GM19351 (cell line): ENCODE measurements around the gene TMEM132C.
"Not testable (repeated sequence)": the region's sequence is repeated elsewhere in the genome, so short reads cannot be mapped to it uniquely, and the experiment has no call there.

ENCODE experiments used
- ATAC-seq: cut with Tn5 transposase; IDR thresholded peaks from one replicate; pipeline ENCODE4 v1.9.1; 2021; ENCODE audit warnings: mild to moderate bottlenecking, moderate library complexity; ENCODE audit not compliant: unreplicated experiment

TMEM132C gene

GRCh38 chr12:128603573-128604115 lies 336.7 kb downstream of the TMEM132C start:
- ATAC-seq: no peak

GRCh38 chr12:128604219-128604618 lies 337.2 kb downstream of the TMEM132C start:
- not testable (repeated sequence) for ATAC-seq

- ATAC-seq: no peak
Measured at GRCh38 chr12:128606051-128606450, 339.1 kb downstream of the TMEM132C start.

- no peak for ATAC-seq
Measured at GRCh38 chr12:128606538-128606937, 339.6 kb downstream of the TMEM132C start.

GRCh38 chr12:128606970-128607369 lies 340.0 kb downstream of the TMEM132C start:
- no peak for ATAC-seq

- ATAC-seq: no peak
Measured at GRCh38 chr12:128607641-128608040, 340.7 kb downstream of the TMEM132C start.

DNA sequence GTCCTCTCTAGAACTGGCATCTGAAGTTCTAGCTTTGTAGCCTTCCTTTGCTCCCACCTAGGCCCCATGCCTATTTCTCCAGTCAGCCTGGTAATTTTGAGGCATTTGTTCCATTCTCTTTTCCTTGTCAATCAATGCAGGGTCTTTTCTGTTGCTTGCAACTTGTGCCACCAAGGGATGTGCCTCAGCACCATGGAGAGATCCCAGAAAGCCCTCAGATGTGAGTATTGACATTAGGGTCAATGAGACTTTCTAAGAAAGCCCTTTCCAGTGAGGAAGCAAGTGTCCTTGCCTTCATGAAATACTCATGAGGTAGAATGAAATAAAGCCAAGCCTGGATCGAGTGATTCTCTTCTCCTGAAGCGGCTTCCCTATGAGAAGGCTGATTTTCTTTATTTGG lies 342.9 kb downstream of the TMEM132C start:
- ATAC-seq: no peak

DNA sequence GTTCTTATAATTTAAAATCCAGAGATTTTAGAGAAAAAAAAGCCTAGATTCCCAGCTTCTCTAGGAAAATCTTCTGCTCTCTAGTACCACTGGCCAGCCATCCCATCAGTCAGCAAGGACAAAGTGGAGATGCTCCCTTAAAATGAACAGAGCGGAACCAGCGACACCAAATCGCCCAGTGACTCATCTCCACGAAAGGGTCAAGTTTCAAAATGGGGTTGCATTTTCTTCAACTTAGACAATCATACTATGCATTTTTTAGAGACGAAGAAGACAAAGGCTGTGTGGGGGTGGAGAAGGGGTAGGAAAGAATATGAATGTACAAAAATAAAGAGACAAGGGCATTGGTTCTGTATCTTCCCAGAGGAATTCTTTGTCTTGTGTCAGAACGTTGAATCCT lies 344.8 kb downstream of the TMEM132C start:
- no peak for ATAC-seq

DNA sequence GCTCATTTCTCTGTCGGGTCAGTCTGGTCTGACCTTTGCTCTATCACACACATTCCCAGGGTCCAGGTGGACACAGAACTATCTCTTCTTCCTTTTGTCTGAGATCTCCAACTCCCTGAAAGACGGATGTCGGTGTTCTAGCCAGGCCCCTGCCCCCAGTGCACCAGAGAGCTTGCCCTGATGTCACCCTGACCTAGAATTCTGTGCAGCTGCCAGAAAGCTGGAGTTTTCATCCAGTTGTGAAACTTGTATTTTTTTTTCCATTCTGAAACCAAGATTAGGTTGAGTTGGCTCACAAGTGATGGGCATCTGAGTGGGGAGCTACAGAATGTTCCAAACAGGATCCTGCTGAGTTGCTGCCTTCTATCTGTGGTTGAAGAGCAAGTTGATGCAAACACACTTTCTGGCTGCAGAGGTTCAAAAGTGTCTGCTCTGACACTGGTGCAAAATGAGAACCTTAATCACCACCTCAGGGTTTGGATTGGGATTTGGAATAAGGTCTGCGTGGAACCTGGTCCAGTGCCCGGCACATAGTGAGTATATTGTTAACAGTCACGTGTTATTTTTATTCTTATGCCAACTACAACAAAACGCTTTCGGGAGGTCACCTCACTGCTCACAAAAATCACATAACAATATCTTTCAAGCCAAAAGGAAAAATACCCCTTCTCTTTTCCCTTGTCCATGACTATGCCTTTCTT lies 345.3 kb downstream of the TMEM132C start:
- ATAC-seq: no peak

DNA sequence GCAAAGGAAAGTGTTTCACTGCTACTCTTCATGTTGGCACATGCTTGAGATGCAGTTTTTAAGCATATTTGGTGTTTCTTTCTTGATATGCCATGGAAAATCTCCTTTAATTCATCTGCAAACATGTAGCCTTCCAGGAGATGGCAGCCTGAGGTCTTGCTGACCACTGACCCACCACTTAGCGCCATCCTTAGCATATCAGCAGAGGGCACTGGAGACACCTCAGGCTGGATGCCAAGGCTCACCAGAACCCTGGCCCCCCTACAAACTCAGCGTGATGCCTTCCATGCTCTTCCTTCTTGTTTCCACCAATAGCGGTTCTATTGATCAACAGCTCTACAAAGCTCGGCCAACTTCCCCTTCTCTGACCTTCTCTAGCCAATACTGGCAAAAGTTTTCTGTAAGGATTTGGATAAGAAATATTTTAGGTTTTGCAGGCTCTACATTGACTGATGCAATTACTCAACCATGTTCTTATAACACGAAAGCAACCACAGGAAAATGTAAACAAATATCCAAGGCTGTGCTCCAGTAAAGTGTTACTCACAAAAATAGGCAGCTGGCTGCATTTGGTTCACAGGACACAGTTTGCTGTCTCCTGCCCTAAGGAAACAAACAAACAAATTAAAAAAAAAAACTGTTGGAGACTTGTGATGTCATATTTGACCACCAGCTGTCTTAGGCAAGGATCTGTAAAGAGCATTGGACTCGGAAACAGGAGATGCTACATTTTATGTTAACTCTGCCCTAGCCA lies 347.0 kb downstream of the TMEM132C start:
- ATAC-seq: no peak

DNA sequence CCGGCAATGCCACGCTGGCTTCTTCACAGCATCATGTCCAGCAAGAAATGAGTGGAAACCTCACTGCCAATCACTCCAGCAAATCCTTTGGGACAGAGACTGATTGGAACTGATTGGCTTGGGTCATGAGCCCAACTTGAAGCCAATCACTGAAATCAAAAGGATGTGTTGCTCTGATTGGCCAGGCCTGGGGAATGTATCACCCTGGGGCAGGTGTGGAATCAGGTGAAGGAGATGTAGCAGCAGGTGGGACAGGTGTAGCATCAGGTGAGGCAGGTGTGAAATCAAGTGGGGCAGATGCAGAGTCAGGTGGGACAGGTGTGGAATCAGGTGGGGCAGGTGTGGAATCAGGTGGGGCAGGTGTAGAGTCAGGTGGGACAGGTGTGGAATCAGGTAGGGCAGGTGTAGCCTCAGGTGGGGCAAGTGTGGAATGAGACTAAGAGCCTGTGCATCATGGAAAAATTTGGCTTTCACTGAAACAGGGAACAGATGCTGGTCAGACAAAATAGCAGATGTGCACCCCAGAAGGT lies 350.4 kb downstream of the TMEM132C start:
- ATAC-seq: no peak

GRCh38 chr12:128619263-128619662 lies 352.3 kb downstream of the TMEM132C start:
- no peak for ATAC-seq

- no peak for ATAC-seq
Measured at GRCh38 chr12:128621304-128621703, 354.3 kb downstream of the TMEM132C start.

GRCh38 chr12:128623748-128624147 lies 356.8 kb downstream of the TMEM132C start:
- no peak for ATAC-seq

DNA sequence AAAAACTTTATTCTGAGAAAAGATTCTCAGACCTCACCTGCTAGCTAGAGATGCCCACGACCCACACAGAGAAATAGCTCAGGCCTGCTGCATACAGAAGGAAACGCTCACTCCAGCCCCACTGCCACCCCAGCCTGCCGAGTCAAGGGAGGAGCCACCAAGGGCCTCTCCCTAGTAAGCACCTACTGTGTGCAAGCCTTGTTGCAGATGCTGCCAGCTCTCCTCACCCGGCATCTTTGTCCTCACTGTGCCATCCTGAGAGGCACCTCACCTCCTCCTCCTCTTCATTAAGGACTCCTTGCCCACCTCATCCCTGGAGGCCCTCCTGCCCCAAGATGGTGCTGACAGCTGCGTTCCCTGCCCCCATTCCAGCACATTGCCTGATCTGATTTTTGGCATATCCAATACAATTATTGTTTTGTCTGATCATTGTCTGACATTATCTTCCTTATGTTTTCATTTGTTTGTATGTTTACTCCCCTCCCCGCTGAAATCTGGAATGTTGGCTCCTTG lies 359.9 kb downstream of the TMEM132C start:
- no peak for ATAC-seq

- no peak for ATAC-seq
Measured at GRCh38 chr12:128627659-128628058, 360.7 kb downstream of the TMEM132C start.

- ATAC-seq: no peak
Measured at GRCh38 chr12:128629979-128630378, 363.0 kb downstream of the TMEM132C start.

- ATAC-seq: peak; percentile 94
Measured at GRCh38 chr12:128637642-128638606, 371.0 kb downstream of the TMEM132C start.

DNA sequence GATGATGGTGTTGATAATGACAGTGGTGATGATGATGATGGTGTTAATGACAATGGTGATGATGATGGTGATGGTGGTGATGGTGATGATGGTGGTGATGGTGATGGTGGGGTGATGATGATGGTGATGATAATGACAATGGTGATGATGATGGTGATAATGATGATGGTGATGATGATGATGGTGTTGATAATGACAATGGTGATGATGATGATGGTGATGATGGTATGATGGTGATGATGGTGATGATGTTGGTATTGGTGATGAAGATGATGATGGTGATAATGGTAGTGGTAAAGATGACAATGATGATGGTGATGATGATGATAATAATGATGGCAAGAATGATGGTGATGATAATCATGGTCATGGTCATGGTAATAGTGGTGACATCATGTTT lies 372.1 kb downstream of the TMEM132C start:
- no peak for ATAC-seq

DNA sequence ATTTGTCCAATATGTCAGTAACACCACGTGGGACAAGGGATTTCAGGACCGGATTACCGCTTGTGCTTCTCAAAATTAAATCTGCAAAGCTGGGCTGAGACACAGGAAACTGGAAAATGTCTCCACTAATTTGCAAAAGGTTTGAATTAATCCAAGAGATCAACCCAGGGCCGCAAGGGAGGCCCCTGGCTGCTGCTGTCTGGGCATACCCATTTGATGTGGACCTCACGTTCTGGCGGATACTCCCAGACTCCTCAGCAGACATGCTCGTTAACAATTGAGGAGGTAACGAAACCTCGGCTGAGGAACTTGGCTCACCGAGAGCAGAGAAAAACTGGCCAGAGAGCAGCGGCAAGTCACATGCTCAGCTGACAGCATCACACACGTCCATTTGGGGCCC lies 376.2 kb downstream of the TMEM132C start:
- ATAC-seq: no peak
